ENCODE data around the gene B4GALNT4. TPM values are rescaled to one million over a fixed set of nuclear protein-coding genes. Genes with fewer than 3 reads are reported as not detected.

Gene B4GALNT4
- total RNA-seq, 1 experiment from 2014 or later: 20.0 TPM

DNA sequence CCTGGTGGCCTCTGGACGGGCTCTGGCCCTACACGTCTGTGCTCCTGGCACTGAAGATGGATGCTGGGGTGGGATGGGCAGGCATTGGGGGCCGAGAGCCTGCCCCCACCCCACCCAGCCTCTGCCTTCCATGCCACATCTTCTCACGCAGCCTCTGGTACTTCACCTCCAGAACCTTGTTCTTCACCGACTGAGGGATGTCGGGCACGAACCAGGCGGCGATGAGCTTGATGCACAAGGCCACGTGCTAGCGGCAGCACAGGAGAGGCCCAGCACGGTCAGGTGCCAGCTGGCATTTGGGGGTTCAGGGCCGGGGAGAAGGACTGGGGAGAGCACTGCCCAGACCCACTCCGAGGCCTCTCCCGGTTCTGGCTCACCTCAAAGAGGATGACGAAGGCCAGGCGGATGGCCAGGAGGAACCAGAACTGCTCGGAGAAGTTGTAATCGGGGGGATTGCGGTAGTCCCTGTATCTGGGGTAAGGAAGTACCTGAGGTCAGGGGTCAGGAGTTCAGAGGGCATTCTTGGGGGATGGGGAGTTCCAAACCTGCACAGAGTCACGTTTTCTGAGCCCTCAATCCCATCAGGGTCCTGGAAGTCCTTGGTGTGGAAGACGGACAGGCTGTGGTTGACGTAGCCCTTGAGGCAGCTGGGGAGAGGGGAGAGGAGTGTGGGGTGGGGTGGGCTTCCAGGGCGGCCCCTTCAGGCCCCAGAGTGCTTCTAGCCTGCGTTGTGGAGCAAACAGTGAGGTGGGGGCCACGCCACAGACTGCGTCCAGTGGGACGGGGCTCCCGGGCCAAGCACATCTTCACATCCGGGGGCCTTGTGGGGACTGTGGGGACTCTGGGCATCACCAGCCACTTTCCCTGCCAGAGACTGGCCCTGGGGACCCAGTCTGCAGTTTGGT is 49.3 kb downstream of the B4GALNT4 start:
- POLR2A ChIA-PET: interaction anchor here (1.0 kb wide), 1 partner anchor 29 kb away, joined by 6 read pairs; no protein-coding TSS in a partner anchor

DNA sequence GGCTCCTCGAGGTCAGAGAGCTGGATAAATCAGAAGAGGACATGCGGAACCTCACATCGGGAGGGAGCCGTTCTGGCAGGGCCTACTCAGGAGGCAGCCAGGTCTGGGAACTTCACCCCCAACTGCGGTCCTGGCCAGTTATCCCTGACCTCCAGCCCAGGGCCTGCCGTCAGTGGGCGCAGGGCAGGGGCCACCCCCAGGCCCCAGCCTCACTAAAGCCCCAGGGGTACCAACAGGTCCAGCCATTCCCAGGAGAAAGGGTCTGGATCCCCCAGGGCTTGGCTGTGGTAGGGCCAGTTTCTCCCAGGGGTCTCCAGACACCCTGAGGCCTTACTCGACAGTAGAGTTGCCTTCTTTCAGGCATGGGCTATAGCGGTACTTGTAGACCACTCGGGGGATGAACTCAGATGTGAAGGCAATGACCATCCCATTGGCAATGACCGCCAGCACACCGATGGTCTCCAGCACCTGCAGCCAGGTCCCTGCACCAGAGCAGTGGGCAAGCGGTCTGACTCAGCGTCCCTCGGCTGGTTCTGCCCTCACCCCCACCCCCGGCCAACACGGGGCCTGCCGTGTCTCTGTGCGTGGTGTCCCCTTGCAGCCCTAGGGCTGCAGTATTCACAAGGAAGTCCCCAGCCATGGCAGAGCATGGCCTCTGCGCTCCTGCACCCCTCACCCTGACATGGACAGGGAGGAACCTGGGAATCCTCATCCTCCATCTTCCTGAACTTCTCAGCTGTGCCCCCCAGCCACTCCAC is 50.1 kb downstream of the B4GALNT4 start:
- intact Hi-C loops (cut with micrococcal nuclease): no loop called here
- H3K9me3 Mint-ChIP-seq (ENCODE audit: unreplicated experiment): no peaks in the 10 kb centered on the region

More for the DNA sequence above, 49.3 kb downstream of the B4GALNT4 start:
- H3K36me3 Mint-ChIP-seq (ENCODE audit: insufficient read depth, unreplicated experiment): peaks cover 4% of the 10 kb centered on the region
- no peaks in the 10 kb centered on the region for H3K9me3 Mint-ChIP-seq (ENCODE audit: unreplicated experiment)
- CTCF ChIA-PET: interaction anchor here (0.6 to 0.9 kb wide), 2 partner anchors 22 to 102 kb away, joined by 3 read pairs; no protein-coding TSS in a partner anchor
- peaks cover 5% of the 10 kb centered on the region for H3K4me1 Mint-ChIP-seq (ENCODE audit: insufficient read depth, unreplicated experiment)
- no peak overlapping the region for H3K4me3 Mint-ChIP-seq (ENCODE audit: unreplicated experiment)
- intact Hi-C loops (cut with micrococcal nuclease): no loop called here
- H3K27ac Mint-ChIP-seq (ENCODE audit: low read depth, unreplicated experiment): no peak overlapping the region
- BruUV-seq (replicated peaks): no TSS peak
- H3K27me3 Mint-ChIP-seq (ENCODE audit: insufficient read depth, unreplicated experiment): no peaks in the 10 kb centered on the region
- TF ChIP-seq, protein P1, sequence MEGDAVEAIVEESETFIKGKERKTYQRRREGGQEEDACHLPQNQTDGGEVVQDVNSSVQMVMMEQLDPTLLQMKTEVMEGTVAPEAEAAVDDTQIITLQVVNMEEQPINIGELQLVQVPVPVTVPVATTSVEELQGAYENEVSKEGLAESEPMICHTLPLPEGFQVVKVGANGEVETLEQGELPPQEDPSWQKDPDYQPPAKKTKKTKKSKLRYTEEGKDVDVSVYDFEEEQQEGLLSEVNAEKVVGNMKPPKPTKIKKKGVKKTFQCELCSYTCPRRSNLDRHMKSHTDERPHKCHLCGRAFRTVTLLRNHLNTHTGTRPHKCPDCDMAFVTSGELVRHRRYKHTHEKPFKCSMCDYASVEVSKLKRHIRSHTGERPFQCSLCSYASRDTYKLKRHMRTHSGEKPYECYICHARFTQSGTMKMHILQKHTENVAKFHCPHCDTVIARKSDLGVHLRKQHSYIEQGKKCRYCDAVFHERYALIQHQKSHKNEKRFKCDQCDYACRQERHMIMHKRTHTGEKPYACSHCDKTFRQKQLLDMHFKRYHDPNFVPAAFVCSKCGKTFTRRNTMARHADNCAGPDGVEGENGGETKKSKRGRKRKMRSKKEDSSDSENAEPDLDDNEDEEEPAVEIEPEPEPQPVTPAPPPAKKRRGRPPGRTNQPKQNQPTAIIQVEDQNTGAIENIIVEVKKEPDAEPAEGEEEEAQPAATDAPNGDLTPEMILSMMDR (IDR thresholded peaks at IDR 0.05; ENCODE audit: unreplicated experiment): no peak
- DNase-seq (ENCODE audit: unreplicated experiment): no peak

DNA sequence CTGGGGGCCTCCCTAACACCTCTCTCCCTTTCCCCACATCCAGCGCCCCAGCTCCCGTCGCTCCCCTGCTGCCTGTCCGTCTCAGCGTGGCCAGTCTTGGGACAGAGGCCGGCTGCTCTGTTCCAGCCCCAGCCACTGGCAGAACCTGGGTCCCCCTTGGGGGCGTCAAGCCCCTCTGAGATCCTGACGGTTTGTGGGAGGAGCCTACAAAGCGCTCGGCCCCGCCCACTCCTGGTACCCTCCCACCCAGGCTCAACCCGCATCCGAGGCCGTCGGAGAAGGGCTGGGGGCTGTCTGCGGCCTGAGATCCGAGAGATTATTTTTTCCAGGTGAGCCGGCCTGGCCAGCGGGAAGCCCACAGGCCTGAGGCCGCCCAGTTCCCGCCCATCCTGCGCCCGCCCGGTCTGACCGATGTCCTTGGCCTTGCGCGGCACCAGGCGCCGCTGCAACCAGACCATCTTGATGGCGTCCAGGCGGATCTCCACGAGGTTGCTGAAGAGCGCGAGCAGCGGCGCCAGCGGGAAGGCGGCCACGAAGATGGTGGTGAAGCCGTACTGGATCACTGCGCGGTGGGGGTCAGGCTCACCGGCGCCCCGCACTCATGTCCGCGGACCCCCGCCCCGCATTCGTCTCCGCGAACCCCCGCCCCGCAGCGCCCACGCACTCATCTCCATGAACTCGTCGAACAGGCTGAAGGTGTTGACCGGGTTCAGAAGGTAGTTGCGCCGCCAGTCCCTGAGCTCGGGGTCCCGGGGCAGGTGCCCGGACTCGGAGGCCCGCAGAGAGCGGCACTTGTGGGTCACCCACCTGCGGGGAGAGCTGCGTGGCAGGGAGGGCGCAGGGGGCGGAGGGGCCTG is 51.0 kb downstream of the B4GALNT4 start:
- no peaks in the 10 kb centered on the region for H3K27me3 Mint-ChIP-seq (ENCODE audit: insufficient read depth, unreplicated experiment)
- H3K4me1 Mint-ChIP-seq (ENCODE audit: insufficient read depth, unreplicated experiment): peaks cover 5% of the 10 kb centered on the region
- no peak overlapping the region for H3K4me3 Mint-ChIP-seq (ENCODE audit: unreplicated experiment)
- TF ChIP-seq, protein P1 (IDR thresholded peaks at IDR 0.05; ENCODE audit: unreplicated experiment): no peak
- H3K9me3 Mint-ChIP-seq (ENCODE audit: unreplicated experiment): no peaks in the 10 kb centered on the region
- DNase-seq (ENCODE audit: unreplicated experiment): no peak
- no TSS peak for BruUV-seq (replicated peaks)
- POLR2A ChIA-PET: interaction anchor here (0.6 to 1.0 kb wide), 2 partner anchors 27 to 28 kb away, joined by 3 to 6 read pairs; no protein-coding TSS in a partner anchor
- no peak overlapping the region for H3K27ac Mint-ChIP-seq (ENCODE audit: low read depth, unreplicated experiment)
- no peaks in the 10 kb centered on the region for H3K36me3 Mint-ChIP-seq (ENCODE audit: insufficient read depth, unreplicated experiment)
- intact Hi-C loops (cut with micrococcal nuclease): no loop called here
- CTCF ChIA-PET: no interaction called here

More for the DNA sequence above, 50.1 kb downstream of the B4GALNT4 start:
- Mint-ChIP-seq H3K27me3 (ENCODE audit: insufficient read depth, unreplicated experiment) (no peaks in the 10 kb centered on the region), H3K4me3 (ENCODE audit: unreplicated experiment) (no peak overlapping the region), H3K4me1 (ENCODE audit: insufficient read depth, unreplicated experiment) (peaks cover 5% of the 10 kb centered on the region), H3K27ac (ENCODE audit: low read depth, unreplicated experiment) (no peak overlapping the region), H3K36me3 (ENCODE audit: insufficient read depth, unreplicated experiment) (no peaks in the 10 kb centered on the region)
- no TSS peak for BruUV-seq (replicated peaks)
- no peak for DNase-seq (ENCODE audit: unreplicated experiment)
- ChIA-PET CTCF (no interaction called here), POLR2A (interaction anchor here (1.0 kb wide), 1 partner anchor 29 kb away, joined by 6 read pairs; no protein-coding TSS in a partner anchor)
- TF ChIP-seq, protein P1 (IDR thresholded peaks at IDR 0.05; ENCODE audit: unreplicated experiment): no peak
